Astrocyte (in vitro differentiated cells and primary cell): ENCODE results near the gene KIF26B.

Source experiments
- CTCF ChIP-seq: IDR thresholded peaks from 2 replicates; pipeline ENCODE4 v1.5.1; 2011; ENCODE audit warnings: low read depth, mild to moderate bottlenecking, inconsistent platforms, low read length, moderate library complexity; ENCODE audit not compliant: insufficient read depth
- EZH2 ChIP-seq: IDR thresholded peaks from 2 replicates; pipeline ENCODE4 v1.6.1; 2012; ENCODE audit warnings: mild to moderate bottlenecking, low read length, inconsistent platforms; ENCODE audit not compliant: insufficient read depth

- TF ChIP-seq CTCF (no peak), EZH2 (no peak)
Measured at GRCh38 chr1:245235156-245235555, 80.4 kb downstream of the KIF26B start.
